ENCODE data around the gene NFKB1.

Gene NFKB1

DNA sequence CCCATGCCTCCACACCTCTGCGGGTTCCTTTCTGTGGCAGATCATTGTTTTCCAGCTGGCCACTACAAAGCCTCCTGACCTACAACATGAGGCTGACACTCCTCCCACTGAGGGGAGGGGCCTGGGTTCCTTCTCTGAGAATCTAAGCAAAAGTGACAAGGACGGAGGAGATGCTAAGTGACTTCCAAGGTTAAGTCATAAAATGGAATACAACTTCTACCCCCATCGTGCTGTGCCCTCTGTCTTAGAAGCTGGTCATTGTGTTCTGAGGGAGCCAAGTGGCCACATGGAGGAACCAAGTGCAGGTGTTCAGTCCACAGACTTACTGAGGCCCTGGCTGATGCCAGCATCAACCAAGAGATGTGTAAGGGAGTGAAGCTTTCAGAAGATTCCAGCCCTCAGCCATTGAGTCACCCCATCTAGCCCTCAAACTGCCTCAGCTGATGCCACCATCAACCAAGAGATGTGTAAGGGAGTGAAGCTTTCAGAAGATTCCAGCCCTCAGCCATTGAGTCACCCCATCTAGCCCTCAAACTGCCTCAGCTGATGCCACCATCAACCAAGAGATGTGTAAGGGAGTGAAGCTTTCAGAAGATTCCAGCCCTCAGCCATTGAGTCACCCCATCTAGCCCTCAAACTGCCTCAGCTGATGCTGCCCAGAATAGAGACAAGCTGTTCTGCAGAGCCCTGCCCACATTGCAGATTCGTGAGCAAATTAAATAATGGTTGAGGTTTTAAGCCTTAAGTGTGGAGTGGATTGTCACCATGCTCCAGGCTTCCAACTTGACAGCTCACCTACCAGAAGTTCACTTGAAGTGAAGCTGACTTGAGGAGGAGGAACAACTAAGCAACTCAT is 118.8 kb downstream of the NFKB1 start:
- in situ Hi-C loops (cut with MboI; ENCODE audit: low sequenced_read_pairs): loop anchor here (10.0 kb wide), 3 partner anchors 165 to 475 kb away; partner anchors contain the start of gene BDH2

DNA sequence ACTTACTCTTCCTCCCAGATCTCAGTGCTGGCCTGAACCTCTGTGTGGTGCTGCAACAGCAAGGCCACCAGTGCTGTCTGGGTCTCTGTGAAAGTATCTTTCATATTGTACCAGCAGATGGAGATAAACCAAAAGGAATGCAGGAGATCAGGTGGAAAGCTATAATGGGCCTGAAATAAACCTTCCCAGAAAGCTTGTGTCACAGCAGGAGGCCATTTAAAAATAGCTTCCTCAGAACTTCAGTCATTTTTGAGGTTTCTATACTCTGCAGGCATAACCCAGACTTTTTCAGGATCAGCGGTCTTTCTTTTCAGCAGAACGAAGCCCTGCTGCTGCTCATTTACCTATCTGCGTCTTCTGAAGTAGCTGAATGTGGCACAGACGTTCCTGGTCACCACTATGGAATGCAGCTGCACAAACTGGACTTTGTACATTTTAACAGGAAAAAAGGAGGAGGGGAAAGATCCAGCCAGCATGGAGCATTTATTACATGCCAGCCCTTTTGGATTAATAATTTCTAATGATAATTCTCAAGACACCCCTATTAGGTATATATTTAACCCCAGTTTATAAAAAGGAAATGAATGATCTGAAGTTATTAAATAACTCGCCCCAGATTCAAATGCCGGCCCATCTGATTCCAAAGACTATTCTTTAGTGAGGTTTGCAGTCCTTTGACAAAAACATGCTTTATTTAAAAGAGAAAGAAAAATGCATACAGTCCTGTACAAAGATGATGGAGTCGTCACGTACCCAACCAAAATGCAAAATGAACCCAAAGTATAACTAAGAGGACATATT is 119.7 kb downstream of the NFKB1 start:
- in situ Hi-C loops (cut with MboI; ENCODE audit: low sequenced_read_pairs): loop anchor here (10.0 kb wide), 3 partner anchors 166 to 474 kb away; partner anchors contain the start of gene BDH2

DNA sequence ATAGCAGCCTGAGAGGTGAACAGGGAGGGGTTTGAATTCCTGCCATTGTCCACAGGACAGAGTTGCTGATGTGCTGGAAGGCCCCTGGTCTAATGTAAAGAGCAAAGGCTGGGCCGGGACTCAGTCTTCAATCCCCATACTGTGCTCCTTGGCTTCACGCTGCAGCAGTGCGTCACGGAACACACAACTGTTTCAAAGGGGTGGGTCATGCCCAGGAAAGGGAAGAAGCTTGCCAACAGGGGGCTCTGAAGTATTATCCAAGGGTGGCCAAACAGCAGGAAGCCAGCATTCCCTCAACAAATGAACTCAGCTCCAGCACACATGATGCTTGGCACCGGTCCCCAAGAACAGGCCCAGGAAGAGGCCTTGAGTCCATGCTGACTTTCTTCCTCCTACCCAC is 122.5 kb downstream of the NFKB1 start:
- in situ Hi-C loops (cut with MboI; ENCODE audit: low sequenced_read_pairs): loop anchor here (10.0 kb wide), 3 partner anchors 169 to 471 kb away; partner anchors contain the start of gene BDH2

DNA sequence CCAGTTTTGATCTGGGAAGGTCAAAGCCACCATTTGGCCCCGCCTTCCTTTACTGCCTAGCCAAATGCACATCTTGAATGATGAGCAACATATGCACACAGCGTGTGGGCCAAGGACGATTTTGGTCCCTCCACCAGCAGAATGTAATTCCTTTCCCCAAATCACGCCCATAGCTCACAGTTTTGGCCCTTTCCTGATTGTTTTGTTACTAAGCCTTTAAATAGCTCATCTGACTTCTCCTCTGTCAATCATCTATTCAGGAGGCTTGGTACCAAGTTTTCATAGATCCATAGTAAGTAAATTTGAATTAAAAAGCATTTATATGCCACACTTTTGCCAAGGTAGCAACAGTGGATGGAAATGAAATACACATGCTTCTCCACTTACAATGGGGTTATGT is 123.3 kb downstream of the NFKB1 start:
- in situ Hi-C loops (cut with MboI; ENCODE audit: low sequenced_read_pairs): loop anchor here (10.0 kb wide), 3 partner anchors 170 to 470 kb away; partner anchors contain the start of gene BDH2

DNA sequence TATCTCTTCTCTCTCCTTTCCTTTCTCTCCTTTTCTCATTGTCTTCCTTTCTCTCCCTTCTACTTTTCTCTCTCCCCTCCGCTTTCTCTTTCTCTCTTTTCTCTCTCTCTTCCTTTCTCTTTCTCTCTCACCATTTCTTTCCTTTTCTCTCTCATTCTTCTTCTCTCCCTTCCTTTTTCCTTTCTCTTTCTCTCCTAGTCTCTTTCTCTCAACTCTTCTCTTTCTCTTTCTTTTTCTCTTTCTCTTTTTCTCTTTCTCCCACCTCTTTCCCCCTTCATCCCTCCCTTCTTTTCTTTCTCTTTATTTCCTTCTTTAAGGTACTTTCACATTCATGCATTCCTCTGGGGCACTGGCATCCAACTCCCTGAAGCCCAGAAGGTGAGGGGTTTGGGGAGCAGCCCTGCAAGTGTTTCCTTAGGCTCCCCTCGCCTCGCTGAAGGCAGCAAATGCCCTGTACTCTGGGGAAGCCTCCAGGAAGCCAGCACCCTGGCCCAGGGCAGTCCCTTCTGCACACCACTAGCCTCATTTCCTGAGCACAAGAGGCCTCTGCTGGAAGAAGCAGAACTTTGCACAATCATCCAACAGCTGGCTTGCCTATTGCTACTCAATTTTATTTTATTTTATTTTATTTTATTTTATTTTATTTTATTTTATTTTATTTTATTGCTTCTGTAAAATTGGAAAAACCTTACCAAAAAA is 124.2 kb downstream of the NFKB1 start:
- in situ Hi-C loops (cut with MboI; ENCODE audit: low sequenced_read_pairs): loop anchor here (10.0 kb wide), 3 partner anchors 171 to 469 kb away; partner anchors contain the start of gene BDH2

DNA sequence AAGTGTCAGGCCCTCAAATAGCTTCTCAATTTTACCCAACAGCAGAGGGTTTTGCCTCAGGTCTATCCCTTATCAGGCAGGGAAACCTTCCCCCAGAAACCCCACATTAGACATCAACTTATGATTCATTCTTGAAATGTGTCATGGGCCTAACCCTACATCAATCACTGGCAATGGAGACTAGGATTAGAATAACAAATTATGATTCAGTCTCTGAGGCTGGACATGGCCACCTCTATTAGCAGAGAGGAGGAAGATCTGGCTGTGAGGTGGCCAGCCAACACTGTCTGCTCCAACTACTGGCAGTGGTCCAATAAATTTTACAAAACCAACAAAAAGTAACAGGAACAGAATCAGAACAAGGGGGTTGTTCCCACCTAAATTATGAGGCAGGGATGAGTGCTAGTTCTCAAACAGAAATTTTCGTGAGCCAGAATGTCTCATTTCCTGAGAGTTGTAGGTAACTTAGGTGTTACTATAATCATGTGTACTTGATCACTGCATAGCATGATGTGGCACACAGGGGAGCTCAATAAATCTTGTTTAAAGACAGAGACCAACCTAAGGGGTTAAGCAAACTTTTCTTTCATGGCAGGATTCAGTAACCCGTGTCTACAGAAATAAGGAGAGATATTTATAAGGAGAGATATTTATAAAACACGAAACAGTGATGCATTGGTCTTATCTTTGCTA is 126.8 kb downstream of the NFKB1 start:
- in situ Hi-C loops (cut with MboI; ENCODE audit: low sequenced_read_pairs): loop anchor here (10.0 kb wide), 3 partner anchors 173 to 467 kb away; partner anchors contain the start of gene BDH2

DNA sequence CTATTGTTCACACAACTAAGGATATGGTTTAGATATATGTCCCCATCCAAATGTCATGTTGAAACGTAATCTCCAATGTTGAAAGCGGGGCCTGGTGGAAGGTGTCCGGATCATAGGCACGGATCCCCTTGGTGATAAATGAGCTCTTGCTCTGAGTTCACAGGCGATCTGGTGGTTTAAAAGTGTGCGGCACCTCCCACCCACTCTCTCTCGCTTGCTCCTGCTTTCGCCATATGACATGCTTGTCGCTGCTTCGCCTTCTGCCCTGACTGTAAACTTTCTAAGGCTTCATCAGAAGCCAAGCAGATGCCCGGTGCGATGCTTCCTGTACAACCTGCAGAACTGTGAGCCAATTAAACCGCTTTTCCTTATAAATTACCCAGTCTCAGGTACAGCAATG is 128.5 kb downstream of the NFKB1 start:
- in situ Hi-C loops (cut with MboI; ENCODE audit: low sequenced_read_pairs): loop anchor here (10.0 kb wide), 3 partner anchors 175 to 465 kb away; partner anchors contain the start of gene BDH2

DNA sequence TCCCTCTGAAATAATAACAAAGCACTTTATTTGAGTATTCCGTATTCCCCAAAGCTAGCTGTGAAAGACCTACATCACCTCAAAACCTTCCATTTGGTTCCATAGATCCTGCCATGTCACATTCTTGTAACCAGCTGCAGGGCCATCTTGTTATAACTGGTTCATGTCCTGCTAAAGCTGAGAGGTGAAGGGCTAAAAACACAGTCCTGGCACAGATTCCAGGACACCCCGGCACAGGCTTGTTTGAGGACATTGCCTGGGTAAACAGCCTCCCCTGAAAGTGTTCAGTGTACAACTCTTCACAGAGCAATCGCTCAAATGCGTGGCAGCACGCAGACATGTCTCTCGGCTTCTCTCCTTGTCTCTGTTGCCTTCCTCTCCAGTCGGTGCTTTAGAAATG is 130.5 kb downstream of the NFKB1 start:
- in situ Hi-C loops (cut with MboI; ENCODE audit: low sequenced_read_pairs): no loop called here

DNA sequence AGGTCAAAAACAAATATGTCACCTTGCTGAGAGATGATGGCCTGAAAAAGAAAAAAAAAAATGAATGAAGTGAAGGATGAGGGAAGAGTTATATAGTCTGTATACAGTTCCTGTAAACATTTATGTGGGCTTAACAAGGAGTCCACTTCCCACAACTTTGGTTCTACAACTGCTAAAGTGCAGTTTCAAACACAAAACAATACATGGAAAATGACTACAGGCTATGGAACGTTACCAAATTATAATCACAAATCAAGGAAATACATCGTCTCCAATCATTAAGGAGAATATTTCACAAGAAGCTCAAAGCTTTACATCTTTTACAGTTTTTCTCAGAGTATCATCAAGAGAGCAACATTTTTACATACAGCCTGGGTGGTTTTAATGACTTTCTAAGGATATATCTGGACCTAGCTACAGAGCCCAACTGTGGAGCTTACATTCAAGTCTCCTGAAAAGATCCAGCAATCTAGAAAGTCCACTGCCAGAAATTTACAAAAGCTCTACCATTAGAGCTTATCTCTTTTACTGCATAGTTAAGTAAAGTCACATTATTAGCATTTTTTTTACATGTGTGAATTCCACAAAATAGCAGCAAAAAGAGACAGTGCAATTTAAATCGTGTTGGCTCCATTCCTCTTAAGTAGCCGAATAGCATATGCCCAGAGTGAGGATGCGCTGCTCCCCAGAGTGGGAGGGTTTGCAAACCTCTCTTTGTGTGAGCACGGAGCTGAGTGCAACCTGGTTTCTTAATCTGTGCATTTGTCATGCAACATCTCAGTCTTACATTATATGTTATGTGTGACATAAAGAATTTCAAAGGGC is 131.3 kb downstream of the NFKB1 start:
- in situ Hi-C loops (cut with MboI; ENCODE audit: low sequenced_read_pairs): no loop called here

DNA sequence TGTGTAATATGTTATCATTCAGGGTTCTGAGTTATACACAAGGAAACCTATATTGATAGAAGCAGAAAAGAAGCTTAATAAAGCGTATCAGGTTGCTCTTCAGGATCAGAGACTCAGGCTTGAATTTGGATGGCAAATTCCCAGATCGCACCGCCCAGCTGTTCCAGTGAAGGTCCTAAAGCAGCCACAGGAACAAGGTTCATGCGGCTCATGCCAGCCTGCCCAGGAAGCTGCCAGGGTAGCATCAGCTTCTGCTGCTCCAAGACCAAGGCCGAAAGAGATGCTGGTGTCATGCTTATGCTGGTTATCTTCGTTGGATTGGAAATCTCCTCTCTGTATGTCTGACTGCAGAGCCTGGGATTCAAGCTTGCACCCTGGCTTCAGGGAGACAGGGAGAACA is 131.9 kb downstream of the NFKB1 start:
- in situ Hi-C loops (cut with MboI; ENCODE audit: low sequenced_read_pairs): no loop called here

DNA sequence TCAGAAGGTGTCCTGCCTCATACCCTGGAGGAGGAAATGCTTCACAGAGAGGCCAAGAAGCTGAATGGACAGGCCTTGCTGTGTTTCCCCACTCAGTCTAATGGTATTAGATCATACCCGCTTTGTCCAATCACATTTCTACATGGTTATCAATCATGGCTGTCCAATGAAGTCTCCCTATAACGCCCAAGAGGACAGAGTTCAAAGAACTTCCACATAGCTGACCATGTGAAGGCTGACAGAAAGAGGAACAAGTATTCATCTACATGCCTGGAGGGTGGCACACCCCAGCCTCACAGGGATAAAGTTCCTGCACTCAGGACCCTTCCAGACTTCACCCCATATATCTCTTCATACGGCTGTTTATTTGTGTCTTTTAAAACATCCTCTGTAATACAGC is 136.2 kb downstream of the NFKB1 start:
- in situ Hi-C loops (cut with MboI; ENCODE audit: low sequenced_read_pairs): no loop called here

DNA sequence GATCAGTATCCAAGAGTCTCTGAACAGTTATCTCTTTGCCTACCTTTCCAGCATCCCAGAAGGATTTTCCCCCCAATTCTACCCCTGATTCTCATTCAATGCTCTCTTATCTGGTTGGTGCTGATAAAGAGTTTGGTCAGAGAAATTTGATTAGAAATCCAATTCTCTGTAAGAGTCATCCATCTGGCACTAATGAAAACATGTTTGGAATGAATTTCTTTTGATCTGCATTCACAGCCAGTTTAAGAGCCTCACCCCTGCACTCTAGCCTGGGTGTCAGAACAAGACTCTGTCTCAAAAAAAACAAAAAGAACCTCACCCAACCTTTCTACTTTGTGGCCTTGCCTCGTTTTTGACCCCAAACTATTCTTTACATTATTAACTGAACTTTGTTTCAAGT is 137.5 kb downstream of the NFKB1 start:
- in situ Hi-C loops (cut with MboI; ENCODE audit: low sequenced_read_pairs): no loop called here

DNA sequence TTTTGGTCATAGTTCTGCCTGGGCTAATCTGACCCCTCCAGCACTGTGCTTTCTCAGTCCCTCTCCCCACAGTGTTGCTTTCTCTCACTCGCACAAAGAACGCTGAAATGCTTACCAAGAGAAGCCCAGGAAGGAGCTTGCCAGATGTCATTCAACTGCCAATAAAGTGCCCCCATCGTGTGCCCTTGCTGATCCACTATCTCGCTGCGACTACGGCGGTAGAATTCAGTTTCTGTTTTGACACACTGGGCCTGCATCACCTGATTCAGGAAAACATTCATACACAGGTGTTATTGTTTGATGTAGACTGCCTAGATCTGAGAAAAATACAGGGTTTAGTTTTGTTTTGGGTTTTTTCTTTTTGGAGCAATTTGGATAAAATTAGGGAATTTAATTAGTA is 138.4 kb downstream of the NFKB1 start:
- in situ Hi-C loops (cut with MboI; ENCODE audit: low sequenced_read_pairs): no loop called here

DNA sequence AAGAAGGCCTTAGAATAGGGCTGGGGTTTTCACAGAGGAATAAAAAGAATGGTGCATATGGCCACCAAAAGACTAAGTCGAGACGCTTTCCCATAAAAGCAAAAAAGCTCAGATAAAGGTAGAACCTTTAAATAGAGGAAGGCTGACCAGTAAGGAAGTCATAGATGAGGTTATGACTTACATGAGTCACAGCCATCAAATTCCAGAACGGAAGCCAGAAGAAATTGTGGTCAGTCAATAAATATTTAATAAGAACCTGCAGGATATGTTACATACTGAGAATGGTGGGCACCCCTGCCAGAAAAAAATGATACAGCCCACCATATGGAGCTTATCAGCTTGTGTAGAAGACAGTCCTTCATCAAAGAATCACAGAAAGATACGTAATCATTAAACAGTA is 139.5 kb downstream of the NFKB1 start:
- in situ Hi-C loops (cut with MboI; ENCODE audit: low sequenced_read_pairs): no loop called here

DNA sequence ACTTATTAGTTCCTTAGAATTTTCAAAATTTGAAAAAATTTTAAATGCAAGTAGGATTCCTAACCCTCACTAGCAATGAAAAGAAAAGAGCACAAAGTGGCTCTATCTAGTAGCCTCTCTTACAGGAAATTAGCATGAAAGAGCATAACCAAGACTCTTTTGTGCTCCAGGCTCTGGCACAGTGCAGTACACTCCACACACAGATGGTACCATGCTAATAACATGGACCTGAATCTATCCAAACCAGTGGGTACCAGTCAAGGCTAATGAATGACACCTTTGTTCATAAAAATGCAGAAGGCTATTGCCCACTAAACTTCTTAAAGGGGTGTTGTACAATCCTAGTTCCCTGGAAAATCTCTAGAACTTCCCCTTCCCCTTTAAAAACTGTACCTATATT is 140.6 kb downstream of the NFKB1 start:
- in situ Hi-C loops (cut with MboI; ENCODE audit: low sequenced_read_pairs): no loop called here

DNA sequence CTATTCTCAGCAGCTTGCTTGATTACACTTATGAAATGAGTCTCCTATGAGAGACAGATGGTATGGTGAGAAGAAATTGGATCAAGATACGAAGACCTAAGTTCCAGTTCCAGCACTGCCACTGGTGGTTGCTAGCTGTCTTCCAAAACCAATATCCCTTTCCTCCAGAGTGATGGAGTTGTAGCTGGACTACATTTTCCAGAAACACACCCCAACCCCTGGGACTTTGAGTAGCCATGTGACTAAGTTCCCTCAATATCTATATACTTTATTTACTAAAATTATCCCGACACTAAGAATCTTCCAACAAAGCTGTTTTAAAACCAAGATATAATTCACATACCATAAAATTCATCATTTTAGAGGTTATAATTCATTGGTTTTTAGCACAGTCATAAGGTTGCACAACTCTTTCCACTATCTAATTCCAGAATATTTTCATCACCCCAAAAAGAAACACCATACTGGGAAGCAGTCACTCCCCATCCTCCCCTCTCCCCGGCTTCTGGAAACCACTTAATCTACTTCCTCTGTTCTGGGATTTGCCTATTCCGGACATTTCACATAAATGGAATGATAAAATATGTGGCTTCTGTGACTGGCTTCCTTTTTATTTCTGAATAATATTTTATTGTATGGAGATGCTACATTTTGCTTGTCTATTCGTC is 141.6 kb downstream of the NFKB1 start:
- in situ Hi-C loops (cut with MboI; ENCODE audit: low sequenced_read_pairs): no loop called here

DNA sequence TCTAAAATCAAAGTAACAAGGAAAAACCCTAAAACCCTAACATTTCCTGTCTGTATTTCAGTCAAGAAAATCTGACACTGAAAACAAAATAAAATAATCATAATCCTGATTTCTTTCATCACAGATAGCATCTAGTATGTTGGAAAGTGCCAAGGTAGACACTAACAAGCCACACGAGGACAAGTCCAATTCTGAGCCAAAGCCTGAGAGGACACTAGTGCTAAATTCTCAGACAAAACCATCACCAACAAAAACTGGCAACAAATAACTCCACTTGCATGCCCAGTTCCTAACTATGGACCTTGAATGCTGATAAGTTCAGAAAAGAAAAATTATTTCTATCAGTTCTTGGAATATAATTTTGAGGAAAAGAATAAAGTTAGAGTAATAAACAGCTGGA is 146.0 kb downstream of the NFKB1 start:
- in situ Hi-C loops (cut with MboI; ENCODE audit: low sequenced_read_pairs): no loop called here

DNA sequence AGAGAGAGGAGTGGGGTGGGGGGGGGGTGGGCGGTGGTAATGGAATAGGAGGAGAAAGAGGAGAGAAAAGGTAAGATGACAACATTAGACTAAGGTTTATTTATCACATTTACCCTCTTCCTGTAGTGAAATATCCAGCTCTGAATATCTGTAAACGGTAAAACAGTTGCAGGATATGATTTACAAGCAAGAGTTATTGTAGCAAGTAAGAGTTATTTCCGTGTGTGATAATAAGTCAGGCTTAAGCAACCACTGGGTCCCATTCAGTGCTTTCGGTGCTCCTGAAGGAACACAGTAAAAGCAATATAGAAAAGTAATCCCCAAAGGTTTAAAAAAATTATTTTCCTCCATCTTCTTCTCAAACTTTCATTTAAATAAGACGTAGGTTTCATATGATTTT is 156.0 kb downstream of the NFKB1 start:
- in situ Hi-C loops (cut with MboI; ENCODE audit: low sequenced_read_pairs): no loop called here

DNA sequence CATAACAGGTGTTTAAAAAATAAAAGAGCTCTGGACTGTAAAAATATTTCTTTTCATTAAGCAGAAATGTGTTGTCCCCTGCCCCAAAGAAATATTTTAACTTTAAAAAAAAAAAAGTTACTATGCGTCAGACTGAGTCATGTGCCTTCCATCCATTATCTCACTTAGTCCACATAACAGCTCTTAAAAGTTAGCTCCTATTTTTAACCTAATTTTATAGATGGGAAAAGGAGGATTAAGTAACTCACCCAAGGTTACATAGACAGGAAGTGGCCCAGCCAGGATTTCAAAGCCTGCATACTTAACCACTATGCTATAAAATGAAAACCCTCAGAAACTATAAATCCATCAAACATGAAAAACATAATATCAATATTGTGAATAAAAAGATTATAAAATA is 161.9 kb downstream of the NFKB1 start:
- in situ Hi-C loops (cut with MboI; ENCODE audit: low sequenced_read_pairs): no loop called here

Data from HL-60/S4 (cell line).